Measurements from ENCODE around the gene USP34. TPM values are rescaled to one million over a fixed set of nuclear protein-coding genes. Genes with fewer than 3 reads are reported as not detected.

USP34 gene
- total RNA-seq, 1 donor from 2014 or later = 95.9 TPM

GRCh38 chr2:61380056-61380881 lies 90.6 kb downstream of the USP34 start:
- no peak overlapping the region for H3K27ac Mint-ChIP-seq (ENCODE audit: unreplicated experiment)
- no peak for TF ChIP-seq CTCF (conservative IDR thresholded peaks at IDR 0.05)
- H3K27me3 Mint-ChIP-seq (ENCODE audit: low read depth) = no peaks in the 10 kb centered on the region
- no peak for DNase-seq (ENCODE audit: low read depth, low spot score)
- peaks cover 27% of the 10 kb centered on the region for H3K36me3 Mint-ChIP-seq (ENCODE audit: low read depth)
- H3K4me3 Mint-ChIP-seq = no peak overlapping the region
- H3K9me3 Mint-ChIP-seq = no peaks in the 10 kb centered on the region
- no peaks in the 10 kb centered on the region for H3K4me1 Mint-ChIP-seq

GRCh38 chr2:61379521-61379920 lies 91.4 kb downstream of the USP34 start:
- H3K36me3 Mint-ChIP-seq (ENCODE audit: low read depth) = peaks cover 31% of the 10 kb centered on the region
- DNase-seq (ENCODE audit: low read depth, low spot score) = no peak
- peak overlapping the region; percentile 57 for H3K27ac Mint-ChIP-seq (ENCODE audit: unreplicated experiment)
- H3K4me1 Mint-ChIP-seq = no peaks in the 10 kb centered on the region
- no peaks in the 10 kb centered on the region for H3K27me3 Mint-ChIP-seq (ENCODE audit: low read depth)
- TF ChIP-seq CTCF (conservative IDR thresholded peaks at IDR 0.05) = no peak
- H3K9me3 Mint-ChIP-seq = no peaks in the 10 kb centered on the region
- H3K4me3 Mint-ChIP-seq = no peak overlapping the region

GRCh38 chr2:61378281-61378680 lies 92.6 kb downstream of the USP34 start:
- no peak for DNase-seq (ENCODE audit: low read depth, low spot score)
- no peaks in the 10 kb centered on the region for H3K27me3 Mint-ChIP-seq (ENCODE audit: low read depth)
- no peak for TF ChIP-seq CTCF (conservative IDR thresholded peaks at IDR 0.05)
- H3K4me1 Mint-ChIP-seq = no peaks in the 10 kb centered on the region
- no peaks in the 10 kb centered on the region for H3K9me3 Mint-ChIP-seq
- no peak overlapping the region for H3K27ac Mint-ChIP-seq (ENCODE audit: unreplicated experiment)
- peaks cover 35% of the 10 kb centered on the region for H3K36me3 Mint-ChIP-seq (ENCODE audit: low read depth)
- no peak overlapping the region for H3K4me3 Mint-ChIP-seq

GRCh38 chr2:61377046-61377445 lies 93.8 kb downstream of the USP34 start:
- H3K27ac Mint-ChIP-seq (ENCODE audit: unreplicated experiment) = no peak overlapping the region
- TF ChIP-seq CTCF (conservative IDR thresholded peaks at IDR 0.05) = no peak
- H3K27me3 Mint-ChIP-seq (ENCODE audit: low read depth) = no peaks in the 10 kb centered on the region
- no peaks in the 10 kb centered on the region for H3K4me1 Mint-ChIP-seq
- no peaks in the 10 kb centered on the region for H3K9me3 Mint-ChIP-seq
- no peak for DNase-seq (ENCODE audit: low read depth, low spot score)
- H3K4me3 Mint-ChIP-seq = no peak overlapping the region
- peaks cover 32% of the 10 kb centered on the region for H3K36me3 Mint-ChIP-seq (ENCODE audit: low read depth)

- H3K4me1 Mint-ChIP-seq = no peaks in the 10 kb centered on the region
- no peak for DNase-seq (ENCODE audit: low read depth, low spot score)
- TF ChIP-seq CTCF (conservative IDR thresholded peaks at IDR 0.05) = no peak
- no peaks in the 10 kb centered on the region for H3K27me3 Mint-ChIP-seq (ENCODE audit: low read depth)
- H3K4me3 Mint-ChIP-seq = no peak overlapping the region
- no peaks in the 10 kb centered on the region for H3K9me3 Mint-ChIP-seq
- no peak overlapping the region for H3K27ac Mint-ChIP-seq (ENCODE audit: unreplicated experiment)
- H3K36me3 Mint-ChIP-seq (ENCODE audit: low read depth) = peaks cover 28% of the 10 kb centered on the region
These were observed 94.7 kb downstream of the USP34 start for GRCh38 chr2:61376211-61376610.

Data from neural crest cell (in vitro differentiated cells).